K562 (cell line): ENCODE measurements around the gene RFLNA.

ENCODE experiments used
- ARID4B ChIP-seq: sonication (generic); formaldehyde crosslinking; IDR thresholded peaks from 2 replicates; pipeline ENCODE4 v1.8.0; 2022; ENCODE audit warnings: mild to moderate bottlenecking, missing genetic modification reagents
- CEBPB ChIP-seq: fragments of 450-650 bp; IDR thresholded peaks from 2 replicates; pipeline ENCODE4 v1.6.1; 2016; ENCODE audit warnings: missing genetic modification characterization, missing compliant biosample characterization
- CHCHD3 ChIP-seq: fragments of 250-450 bp; sonication (Bioruptor Pico); IDR thresholded peaks from 2 replicates; pipeline ENCODE4 v2.1.2; 2022; ENCODE audit warnings: mild to moderate bottlenecking
- CTCF ChIP-seq, 3 experiments: IDR thresholded peaks in 2 of 3; conservative IDR thresholded peaks in 1 of 3; 2 replicates each; pipeline ENCODE4 v1.5.1; 2011 to 2012; ENCODE audit warnings: low read length in 3 of 3, mild to moderate bottlenecking in 3 of 3, control low read depth in 2 of 3, improper control_type of control experiment in 1 of 3, inconsistent platforms in 1 of 3, low read depth in 1 of 3, mixed read lengths in 1 of 3, moderate library complexity in 1 of 3; ENCODE audit not compliant: insufficient read depth in 2 of 3
- EP300 ChIP-seq: IDR thresholded peaks from 2 replicates; pipeline ENCODE4 v1.6.1; 2012; ENCODE audit warnings: low read length, improper control_type of control experiment
- FOXJ3 ChIP-seq: sonication (generic); formaldehyde crosslinking; IDR thresholded peaks from 2 replicates; pipeline ENCODE4 v1.4.0; 2020; ENCODE audit warnings: mild to moderate bottlenecking, missing genetic modification reagents
- GABPA ChIP-seq: fragments of 200-800 bp; sonication (Bioruptor generic); conservative IDR thresholded peaks from 2 replicates; pipeline ENCODE4 v1.6.1; 2016; ENCODE audit warnings: low read depth, missing genetic modification characterization, missing compliant biosample characterization
- HDAC2 ChIP-seq: fragments of 450-650 bp; IDR thresholded peaks from 2 replicates; pipeline ENCODE4 v1.6.1; 2016; ENCODE audit warnings: mild to moderate bottlenecking
- POLR2A ChIP-seq: fragments of 450-650 bp; conservative IDR thresholded peaks from 2 replicates; pipeline ENCODE4 v1.6.1; 2016
- POU5F1 ChIP-seq: fragments of 150-350 bp; IDR thresholded peaks from 2 replicates; pipeline ENCODE4 v1.6.1; 2014; ENCODE audit warnings: borderline replicate concordance, low read length, low read depth, mild to moderate bottlenecking; ENCODE audit not compliant: partially characterized antibody
- SLC30A9 ChIP-seq: fragments of 250-450 bp; sonication (Bioruptor Pico); IDR thresholded peaks from 2 replicates; pipeline ENCODE4 v1.8.0; 2022; ENCODE audit warnings: mild to moderate bottlenecking, moderate library complexity
- SPI1 ChIP-seq: IDR thresholded peaks from 2 replicates; pipeline ENCODE4 v1.6.1; 2011; ENCODE audit warnings: low read depth, low read length, control low read depth, borderline replicate concordance
- ZBTB1 ChIP-seq: sonication (generic); formaldehyde crosslinking; IDR thresholded peaks from 2 replicates; pipeline ENCODE4 v1.8.1; 2023; ENCODE audit warnings: missing genetic modification reagents, low read depth, mild to moderate bottlenecking, borderline replicate concordance

GRCh38 chr12:124284368-124284767 is 10.5 kb upstream of the RFLNA start:
- TF ChIP-seq GABPA (no peak), SPI1 (no peak), CHCHD3 (CRISPR knock-in tag) (no peak), HDAC2 (no peak), SLC30A9 (CRISPR knock-in tag) (no peak), FOXJ3 (CRISPR knock-in tag) (no peak), CTCF (IDR thresholded peaks at IDR 0.05 in 2 of 3, conservative IDR thresholded peaks at IDR 0.05 in 1 of 3; ENCODE audit: insufficient read depth in 2 of 3, low read depth in 1 of 3, low read length in 3 of 3) (no peak), ZBTB1 (no peak), EP300 (no peak), ARID4B (CRISPR knock-in tag) (no peak), CEBPB (no peak), POU5F1 (no peak), POLR2A (no peak)
